Adipocyte (in vitro differentiated cells): ENCODE data around the gene HSD17B3.
"Not testable (repeated sequence)": the region's sequence is repeated elsewhere in the genome, so short reads cannot be mapped to it uniquely, and the experiment has no call there.

ENCODE experiments used
- DNase-seq: peaks from one replicate; pipeline ENCODE4 v3.0.0-alpha.2; 2015; ENCODE audit warnings: low read depth
- H3K27me3 ChIP-seq: replicated peaks from 2 replicates; pipeline ENCODE4 v1.7.0; 2013; ENCODE audit warnings: mild to moderate bottlenecking, low read length, moderate library complexity; ENCODE audit not compliant: control insufficient read depth, insufficient read depth
- H3K36me3 ChIP-seq: 2 replicates; pipeline ENCODE4 v1.7.0; 2013; ENCODE audit warnings: low read length, mild to moderate bottlenecking, moderate library complexity; ENCODE audit not compliant: control insufficient read depth, insufficient read depth, severe bottlenecking
- H3K4me1 ChIP-seq: 2 replicates; pipeline ENCODE4 v1.7.0; 2013; ENCODE audit warnings: mild to moderate bottlenecking, low read length, moderate library complexity; ENCODE audit not compliant: control insufficient read depth, insufficient read depth
- H3K4me3 ChIP-seq: 2 replicates; pipeline ENCODE4 v1.7.0; 2013; ENCODE audit warnings: mild to moderate bottlenecking, low read length, moderate library complexity
- H3K9ac ChIP-seq: 2 replicates; pipeline ENCODE4 v1.7.0; 2013; ENCODE audit warnings: mild to moderate bottlenecking, low read length, moderate library complexity
- H3K9me3 ChIP-seq: 2 replicates; pipeline ENCODE4 v1.7.0; 2013; ENCODE audit warnings: mild to moderate bottlenecking, low read length, moderate library complexity; ENCODE audit not compliant: control insufficient read depth

Gene HSD17B3

DNA sequence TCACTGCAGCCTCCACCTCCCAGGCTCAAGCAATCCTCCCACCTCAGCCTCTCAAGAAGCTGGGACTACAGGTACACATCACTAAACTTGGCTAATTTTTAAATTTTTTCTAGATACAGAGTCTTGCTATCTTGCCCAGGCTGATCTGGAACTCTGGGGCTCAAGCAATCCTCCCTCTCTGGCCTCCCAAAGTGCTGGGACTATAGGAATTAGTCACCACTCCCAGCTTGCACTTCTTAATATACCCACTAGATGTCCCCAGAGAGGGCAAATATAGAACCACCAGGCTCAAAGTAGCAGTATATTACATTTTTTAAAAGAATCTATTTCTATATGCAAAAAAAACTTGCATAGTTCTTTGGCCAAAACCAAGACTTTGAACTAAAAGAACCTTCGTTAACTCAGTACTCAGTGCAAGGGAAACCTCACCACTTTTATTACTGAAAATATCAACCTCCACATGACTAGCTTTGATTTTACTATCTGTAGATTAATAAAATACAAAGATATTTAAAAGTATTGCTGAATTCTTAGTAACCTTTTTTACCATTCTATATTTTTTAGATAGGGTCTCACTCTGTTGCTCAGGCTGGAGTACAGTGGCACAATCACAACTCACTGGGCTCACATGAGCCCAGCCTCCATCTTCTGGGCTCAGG lies 25.8 kb upstream of the HSD17B3 start:
- Histone ChIP-seq H3K9me3 (no peaks in the 10 kb centered on the region), H3K4me1 (no peaks in the 10 kb centered on the region), H3K27me3 (no peaks in the 10 kb centered on the region), H3K9ac (no peak overlapping the region), H3K36me3 (peaks cover 10% of the 10 kb centered on the region), H3K4me3 (no peak overlapping the region)
- DNase-seq, result peak; percentile 89

DNA sequence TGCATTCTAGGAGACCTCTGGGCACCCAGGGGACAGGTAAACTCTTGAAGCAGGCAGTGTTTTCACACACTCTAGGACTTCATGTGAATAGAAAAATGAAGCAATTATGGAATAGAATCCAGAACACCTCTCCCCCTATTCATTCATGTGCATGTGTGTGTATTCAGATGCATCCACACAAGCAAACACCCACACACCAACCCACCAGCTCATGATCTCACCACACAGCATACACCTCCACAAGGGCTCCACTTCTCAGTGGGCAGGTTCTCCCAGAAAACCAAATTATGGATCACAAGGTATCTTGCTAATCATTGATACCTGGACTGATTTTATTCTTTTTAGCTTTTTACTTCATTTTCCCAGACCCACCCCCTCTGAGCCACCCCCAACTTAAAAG lies 21.2 kb upstream of the HSD17B3 start:
- no peaks in the 10 kb centered on the region for H3K9me3 ChIP-seq
- H3K4me3 ChIP-seq, result no peak overlapping the region
- H3K36me3 ChIP-seq, result no peaks in the 10 kb centered on the region
- H3K9ac ChIP-seq, result no peak overlapping the region
- no peak for DNase-seq
- no peaks in the 10 kb centered on the region for H3K27me3 ChIP-seq
- H3K4me1 ChIP-seq, result no peaks in the 10 kb centered on the region

DNA sequence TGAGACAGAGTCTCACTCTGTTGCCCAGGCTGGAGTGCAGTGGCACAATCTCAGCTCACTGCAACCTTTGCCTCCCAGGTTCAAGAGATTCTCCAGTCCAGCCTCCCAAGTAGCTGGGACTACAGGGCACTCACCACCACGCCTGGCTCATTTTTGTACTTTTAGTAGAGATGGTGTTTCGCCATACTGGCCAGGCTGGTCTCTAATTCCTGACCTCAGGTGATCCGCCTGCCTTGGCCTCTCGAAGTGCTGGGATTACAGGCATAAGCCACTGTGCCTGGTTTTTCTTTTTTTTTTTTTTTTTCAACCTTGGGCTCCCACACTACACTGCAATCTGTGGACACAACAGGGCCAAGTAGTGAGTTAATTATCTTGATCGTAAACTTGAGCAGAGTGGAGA lies 20.8 kb upstream of the HSD17B3 start:
- not testable (repeated sequence) for DNase-seq, H3K4me1 ChIP-seq, H3K36me3 ChIP-seq, H3K4me3 ChIP-seq, H3K27me3 ChIP-seq, H3K9me3 ChIP-seq, H3K9ac ChIP-seq

DNA sequence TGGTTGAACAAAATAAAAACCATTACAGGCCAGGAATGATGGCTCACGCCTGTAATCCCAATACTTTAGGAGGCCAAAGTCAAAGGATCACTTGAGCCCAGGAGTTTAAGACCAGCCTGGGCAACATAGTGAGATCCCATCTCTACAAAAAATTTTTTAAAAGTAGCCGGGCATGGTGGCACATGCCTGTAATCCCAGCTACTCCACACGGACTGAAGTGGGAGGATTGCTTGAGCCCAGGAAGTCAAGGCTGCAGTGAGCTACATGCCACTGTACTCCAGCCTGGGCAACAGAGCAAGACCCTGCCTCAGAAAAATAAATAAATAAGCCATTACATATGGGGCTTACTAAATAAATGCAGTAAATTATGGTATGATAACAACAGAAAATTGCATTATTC lies 20.2 kb upstream of the HSD17B3 start:
- not testable (repeated sequence) for H3K4me1 ChIP-seq, H3K27me3 ChIP-seq, H3K9me3 ChIP-seq, H3K36me3 ChIP-seq, DNase-seq, H3K9ac ChIP-seq, H3K4me3 ChIP-seq

DNA sequence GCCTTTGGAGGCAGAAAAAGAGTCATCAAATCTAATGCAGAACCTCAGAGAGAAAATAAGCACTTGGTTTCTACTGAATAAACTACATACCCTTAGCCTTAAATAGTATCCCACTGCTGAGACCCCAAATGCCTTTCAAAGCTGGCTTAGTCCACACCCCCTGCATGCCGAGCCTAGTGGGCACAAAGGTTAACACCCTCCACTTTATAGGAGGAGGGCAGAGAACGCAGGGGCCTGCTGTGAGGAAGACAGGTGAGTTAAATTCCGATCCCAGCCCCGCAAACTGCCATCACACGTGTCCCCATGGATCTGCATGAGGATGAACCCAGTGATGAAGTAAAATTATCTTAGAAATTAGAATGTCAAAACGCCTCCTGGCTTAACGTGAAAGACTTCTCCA lies 19.5 kb upstream of the HSD17B3 start:
- Histone ChIP-seq H3K4me1 (peaks cover 4% of the 10 kb centered on the region), H3K9me3 (no peaks in the 10 kb centered on the region), H3K9ac (no peak overlapping the region), H3K27me3 (no peaks in the 10 kb centered on the region), H3K4me3 (no peak overlapping the region), H3K36me3 (no peaks in the 10 kb centered on the region)
- DNase-seq, result no peak

DNA sequence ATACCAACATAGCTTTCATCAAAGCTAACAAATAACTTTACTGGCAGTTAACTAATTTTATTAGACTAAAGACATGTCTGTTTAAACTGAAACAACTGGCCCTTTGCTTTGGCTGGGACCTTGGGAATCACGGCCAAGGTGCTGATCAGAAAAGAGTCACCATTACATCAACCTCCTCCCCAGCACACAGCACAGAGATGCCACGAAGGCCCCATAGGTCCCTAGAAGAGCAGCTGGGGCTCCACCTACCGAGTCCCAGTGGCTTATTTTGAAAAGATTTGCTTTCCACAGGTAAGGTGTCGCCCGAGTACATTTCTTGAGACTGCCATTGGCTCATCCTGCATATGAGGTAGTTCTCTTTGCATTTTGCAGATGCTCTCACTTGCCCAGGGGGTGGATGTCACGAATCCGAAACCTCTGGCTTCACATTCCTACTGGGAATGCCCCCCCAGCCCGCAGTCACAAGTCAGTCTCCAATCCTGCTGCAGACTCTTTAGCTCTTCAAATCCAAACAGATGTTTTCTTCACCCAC lies 18.8 kb upstream of the HSD17B3 start:
- no peaks in the 10 kb centered on the region for H3K27me3 ChIP-seq
- no peaks in the 10 kb centered on the region for H3K36me3 ChIP-seq
- no peak for DNase-seq
- no peak overlapping the region for H3K9ac ChIP-seq
- H3K9me3 ChIP-seq, result no peaks in the 10 kb centered on the region
- H3K4me3 ChIP-seq, result no peak overlapping the region
- H3K4me1 ChIP-seq, result peaks cover 4% of the 10 kb centered on the region

DNA sequence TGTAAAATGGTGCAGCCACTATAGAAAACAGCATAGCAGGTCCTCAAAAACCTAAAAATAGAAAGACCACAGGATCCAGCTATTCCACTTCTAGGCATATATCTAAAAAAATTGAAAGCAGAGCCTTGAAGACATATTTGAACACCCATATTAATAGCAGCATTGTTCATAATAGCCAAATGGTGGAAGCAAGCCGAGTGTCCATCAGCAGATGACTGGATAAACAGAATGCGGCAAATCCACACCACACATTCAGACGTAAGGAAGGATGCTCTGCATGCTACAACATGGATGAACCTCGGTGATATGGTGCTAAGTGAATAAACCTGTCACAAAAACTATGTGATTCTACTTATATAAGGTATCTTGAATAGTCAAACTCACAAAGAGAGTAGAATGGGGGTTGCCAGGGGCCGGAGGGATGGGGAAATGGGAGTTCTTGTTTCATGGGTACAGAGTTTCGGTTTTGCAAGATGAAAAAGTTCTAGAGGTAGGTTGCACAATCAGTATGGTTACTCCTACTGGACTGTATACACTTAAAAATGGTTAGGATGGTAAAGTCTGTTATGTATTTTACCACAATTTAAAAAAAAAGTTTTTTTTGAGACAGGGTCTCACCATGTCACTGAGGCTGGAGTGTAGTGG lies 17.1 kb upstream of the HSD17B3 start:
- H3K36me3 ChIP-seq, result no peaks in the 10 kb centered on the region
- H3K9me3 ChIP-seq, result no peaks in the 10 kb centered on the region
- no peak for DNase-seq
- no peaks in the 10 kb centered on the region for H3K27me3 ChIP-seq
- peaks cover 4% of the 10 kb centered on the region for H3K4me1 ChIP-seq
- H3K4me3 ChIP-seq, result no peak overlapping the region
- H3K9ac ChIP-seq, result no peak overlapping the region

DNA sequence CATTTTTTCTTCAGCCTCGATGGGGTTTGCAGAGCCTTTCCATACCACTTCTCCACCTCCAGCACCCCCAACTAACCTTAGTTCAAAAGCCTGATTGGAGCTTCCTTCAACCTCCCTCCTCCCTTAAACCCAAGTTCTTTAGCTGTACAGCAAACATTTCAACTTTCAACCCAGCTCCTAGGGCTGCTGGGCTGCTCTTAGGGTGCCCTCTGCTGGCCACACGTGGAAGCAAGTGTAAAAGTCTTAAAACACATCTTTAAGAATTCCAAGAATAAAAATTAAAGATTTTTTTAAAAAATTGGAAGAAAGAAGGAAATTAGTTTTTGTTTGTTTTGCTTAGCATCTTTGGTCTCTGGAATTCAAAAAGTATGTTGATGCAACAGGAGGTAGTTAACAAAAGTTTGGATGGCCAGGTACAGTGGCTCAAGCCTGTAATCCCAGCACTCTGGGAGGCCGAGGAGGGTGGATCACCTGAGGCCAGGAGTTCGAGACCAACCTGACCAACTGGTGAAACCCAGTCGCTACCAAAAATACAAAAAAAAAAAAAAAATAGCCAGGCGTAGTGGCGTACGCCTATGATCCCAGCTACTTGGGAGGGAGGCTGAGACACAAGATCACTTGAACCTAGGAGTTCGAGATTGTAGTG lies 15.5 kb upstream of the HSD17B3 start:
- peaks cover 9% of the 10 kb centered on the region for H3K9me3 ChIP-seq
- H3K36me3 ChIP-seq, result no peaks in the 10 kb centered on the region
- no peak overlapping the region for H3K4me3 ChIP-seq
- H3K4me1 ChIP-seq, result peaks cover 4% of the 10 kb centered on the region
- no peaks in the 10 kb centered on the region for H3K27me3 ChIP-seq
- peak; percentile 80 for DNase-seq
- H3K9ac ChIP-seq, result no peak overlapping the region

DNA sequence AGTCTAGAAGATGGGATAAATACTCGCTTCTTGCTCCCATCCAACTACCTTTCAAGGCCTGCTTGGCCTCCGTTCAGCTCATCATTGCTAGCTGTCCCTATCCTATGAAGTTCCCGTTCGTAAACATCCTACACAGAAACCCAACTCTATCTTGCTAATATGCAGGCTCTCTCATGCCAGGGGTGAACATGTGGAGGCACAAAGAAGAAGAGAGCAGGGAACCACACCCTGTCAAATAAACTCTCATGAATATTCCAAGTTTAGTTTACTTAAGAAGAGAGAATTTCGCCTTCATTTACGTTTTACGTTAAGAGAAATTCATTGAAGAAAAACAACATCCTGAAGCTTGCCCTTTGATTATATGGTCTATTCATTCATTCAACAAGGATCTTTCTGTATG lies 7.9 kb upstream of the HSD17B3 start:
- no peaks in the 10 kb centered on the region for H3K36me3 ChIP-seq
- H3K9ac ChIP-seq, result no peak overlapping the region
- no peaks in the 10 kb centered on the region for H3K4me1 ChIP-seq
- no peak overlapping the region for H3K4me3 ChIP-seq
- no peaks in the 10 kb centered on the region for H3K27me3 ChIP-seq
- DNase-seq, result no peak
- H3K9me3 ChIP-seq, result peaks cover 9% of the 10 kb centered on the region

DNA sequence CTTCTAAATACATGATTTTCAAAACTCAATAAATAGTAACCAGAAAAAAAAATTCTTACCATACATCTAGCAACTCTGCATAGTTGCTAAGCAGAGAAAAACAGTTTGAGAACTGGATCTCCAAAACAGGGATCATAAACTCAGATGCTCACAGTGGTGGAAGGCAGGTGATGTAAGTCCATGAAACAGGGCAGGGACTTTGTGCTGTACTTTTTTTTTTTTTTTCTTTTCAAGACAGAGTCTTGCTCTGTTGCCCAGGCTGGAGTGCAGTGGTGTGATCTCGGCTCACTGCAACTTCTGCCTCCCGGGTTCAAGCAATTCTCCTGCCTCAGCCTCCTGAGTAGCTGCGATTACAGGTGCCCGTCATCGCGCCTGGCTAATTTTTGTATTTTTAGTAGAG lies 5.0 kb upstream of the HSD17B3 start:
- H3K9ac ChIP-seq, H3K4me3 ChIP-seq, H3K36me3 ChIP-seq, H3K4me1 ChIP-seq, H3K9me3 ChIP-seq, DNase-seq, H3K27me3 ChIP-seq: not testable (repeated sequence)

DNA sequence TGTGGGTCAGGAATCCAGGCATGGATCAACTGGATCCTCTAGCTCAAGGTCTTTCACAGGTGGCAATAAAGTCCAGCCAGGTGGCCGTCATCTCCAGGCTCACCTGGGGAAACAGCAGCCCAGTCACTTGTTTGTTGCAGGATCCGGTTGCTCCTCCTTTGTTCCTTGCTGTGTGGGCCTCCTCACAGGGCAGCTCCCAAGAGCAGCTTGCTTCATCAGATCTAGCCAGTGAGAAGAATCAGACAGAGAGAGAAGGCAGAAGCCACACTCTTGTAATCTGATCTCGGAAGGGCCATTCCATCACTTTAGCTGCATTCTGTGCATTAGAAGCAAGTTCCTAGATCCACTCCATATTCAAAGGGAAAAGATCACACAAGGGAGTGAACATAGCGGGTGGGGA lies 3.2 kb upstream of the HSD17B3 start:
- Histone ChIP-seq H3K27me3 (no peaks in the 10 kb centered on the region), H3K4me1 (no peaks in the 10 kb centered on the region), H3K9me3 (peaks cover 6% of the 10 kb centered on the region), H3K36me3 (no peaks in the 10 kb centered on the region), H3K4me3 (no peak overlapping the region), H3K9ac (no peak overlapping the region)
- peak; percentile 36 for DNase-seq
